Lower lobe of right lung (tissue), 2 donors: ENCODE results near the gene PSMB2. TPM values are rescaled to one million over a fixed set of nuclear protein-coding genes. Genes with fewer than 3 reads are reported as not detected.

Source experiments
- ATAC-seq, 2 donors: fragments of 200-7000 bp; cut with Tn5 transposase; one replicate each; pipeline ENCODE4 v1.9.1; 2020 to 2022; ENCODE audit warnings: mild to moderate bottlenecking in 2 of 2, moderate library complexity in 2 of 2
- DNase-seq: peaks from one replicate; pipeline ENCODE4 v3.0.0-alpha.2; 2020
- H3K27ac ChIP-seq: fragments of 200-600 bp; one replicate; pipeline ENCODE4 v1.8.0; 2022
- H3K27me3 ChIP-seq: fragments of 200-600 bp; one replicate; pipeline ENCODE4 v1.8.0; 2022; ENCODE audit warnings: low read depth
- H3K36me3 ChIP-seq: fragments of 200-600 bp; one replicate; pipeline ENCODE4 v1.8.0; 2022; ENCODE audit warnings: mild to moderate bottlenecking
- H3K4me1 ChIP-seq: fragments of 200-600 bp; one replicate; pipeline ENCODE4 v1.8.0; 2022
- H3K4me3 ChIP-seq: fragments of 200-600 bp; one replicate; pipeline ENCODE4 v1.8.0; 2022; ENCODE audit warnings: mild to moderate bottlenecking
- H3K9me3 ChIP-seq: fragments of 200-600 bp; one replicate; pipeline ENCODE4 v1.8.0; 2022
- intact Hi-C: fragments of 100-400 bp; cut with DNase I; formaldehyde crosslinking; loops from one replicate; pipeline ENCODE4 v1.11.0; 2022
- total RNA-seq: library from RNA; stranded (reverse); fragmentation: NEBNext Ultra II Directional; extraction: Animal tissue kit (Norgen Biotek cat#: 25700); gene quantifications from one replicate; pipeline ENCODE4 v1.2.1, GENCODE V29; 2021
- TF ChIP-seq, protein P1 (sequence below): fragments of 200-600 bp; IDR thresholded peaks from one replicate; pipeline ENCODE4 v1.8.0; 2022; ENCODE audit warnings: antibody characterized with exemption, mild to moderate bottlenecking
- donor health status: DM: no; HTN: yes; CAD: no; lungs with severe emphysema.

Gene PSMB2
- total RNA-seq, 1 donor from 2014 or later = 44.9 TPM

- ATAC-seq = no peak
- TF ChIP-seq, protein P1, sequence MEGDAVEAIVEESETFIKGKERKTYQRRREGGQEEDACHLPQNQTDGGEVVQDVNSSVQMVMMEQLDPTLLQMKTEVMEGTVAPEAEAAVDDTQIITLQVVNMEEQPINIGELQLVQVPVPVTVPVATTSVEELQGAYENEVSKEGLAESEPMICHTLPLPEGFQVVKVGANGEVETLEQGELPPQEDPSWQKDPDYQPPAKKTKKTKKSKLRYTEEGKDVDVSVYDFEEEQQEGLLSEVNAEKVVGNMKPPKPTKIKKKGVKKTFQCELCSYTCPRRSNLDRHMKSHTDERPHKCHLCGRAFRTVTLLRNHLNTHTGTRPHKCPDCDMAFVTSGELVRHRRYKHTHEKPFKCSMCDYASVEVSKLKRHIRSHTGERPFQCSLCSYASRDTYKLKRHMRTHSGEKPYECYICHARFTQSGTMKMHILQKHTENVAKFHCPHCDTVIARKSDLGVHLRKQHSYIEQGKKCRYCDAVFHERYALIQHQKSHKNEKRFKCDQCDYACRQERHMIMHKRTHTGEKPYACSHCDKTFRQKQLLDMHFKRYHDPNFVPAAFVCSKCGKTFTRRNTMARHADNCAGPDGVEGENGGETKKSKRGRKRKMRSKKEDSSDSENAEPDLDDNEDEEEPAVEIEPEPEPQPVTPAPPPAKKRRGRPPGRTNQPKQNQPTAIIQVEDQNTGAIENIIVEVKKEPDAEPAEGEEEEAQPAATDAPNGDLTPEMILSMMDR = no peak
- DNase-seq = no peak
- peaks cover 28% of the 10 kb centered on the region for H3K4me1 ChIP-seq
- peaks cover 27% of the 10 kb centered on the region for H3K27me3 ChIP-seq
- intact Hi-C loops = no loop called here
- no peaks in the 10 kb centered on the region for H3K9me3 ChIP-seq
- H3K4me3 ChIP-seq = no peak overlapping the region
- peaks cover 4% of the 10 kb centered on the region for H3K36me3 ChIP-seq
- H3K27ac ChIP-seq = no peak overlapping the region
Observed at GRCh38 chr1:35570589-35571137, 70.7 kb downstream of the PSMB2 start.

- intact Hi-C loops = loop anchor here (10.0 kb wide), 1 partner anchor 155 kb away; no protein-coding TSS in a partner anchor
- TF ChIP-seq, protein P1 = no peak
- H3K9me3 ChIP-seq = no peaks in the 10 kb centered on the region
- H3K27ac ChIP-seq = no peak overlapping the region
- H3K4me1 ChIP-seq = peaks cover 21% of the 10 kb centered on the region
- H3K36me3 ChIP-seq = peaks cover 8% of the 10 kb centered on the region
- H3K4me3 ChIP-seq = no peak overlapping the region
- peaks cover 22% of the 10 kb centered on the region for H3K27me3 ChIP-seq
- no peak for ATAC-seq
- no peak for DNase-seq
Observed at GRCh38 chr1:35569936-35570335, 71.4 kb downstream of the PSMB2 start.

DNA sequence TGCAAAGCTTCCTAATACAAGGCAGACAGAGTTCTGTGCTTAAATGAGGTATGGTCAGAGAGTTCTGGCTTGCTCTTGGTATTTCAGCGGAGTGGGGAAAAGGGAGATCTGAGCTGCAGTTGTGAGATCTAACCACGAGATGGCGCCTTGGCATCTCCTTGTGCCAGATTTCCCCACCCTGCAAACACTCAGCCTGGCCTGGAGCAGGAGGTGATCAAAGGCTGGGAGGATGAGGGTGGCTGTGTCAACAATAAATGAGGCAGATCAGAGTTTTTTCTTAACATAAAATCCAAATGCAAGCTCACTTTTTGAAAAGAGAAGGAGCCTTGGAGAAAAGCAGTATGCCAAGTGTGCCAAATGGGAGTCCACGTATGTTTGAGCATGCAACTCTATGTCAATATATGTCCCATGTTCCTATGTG, 72.3 kb downstream of the PSMB2 start:
- Histone ChIP-seq H3K27me3 (peaks cover 22% of the 10 kb centered on the region), H3K27ac (no peak overlapping the region), H3K9me3 (no peaks in the 10 kb centered on the region), H3K36me3 (peaks cover 15% of the 10 kb centered on the region), H3K4me3 (no peak overlapping the region), H3K4me1 (peaks cover 13% of the 10 kb centered on the region)
- DNase-seq (peak; percentile 69), ATAC-seq (peak; percentile 70 to 71)
- TF ChIP-seq, protein P1 = peak; percentile 79
- intact Hi-C loops = loop anchor here (10.0 kb wide), 1 partner anchor 156 kb away; no protein-coding TSS in a partner anchor

DNA sequence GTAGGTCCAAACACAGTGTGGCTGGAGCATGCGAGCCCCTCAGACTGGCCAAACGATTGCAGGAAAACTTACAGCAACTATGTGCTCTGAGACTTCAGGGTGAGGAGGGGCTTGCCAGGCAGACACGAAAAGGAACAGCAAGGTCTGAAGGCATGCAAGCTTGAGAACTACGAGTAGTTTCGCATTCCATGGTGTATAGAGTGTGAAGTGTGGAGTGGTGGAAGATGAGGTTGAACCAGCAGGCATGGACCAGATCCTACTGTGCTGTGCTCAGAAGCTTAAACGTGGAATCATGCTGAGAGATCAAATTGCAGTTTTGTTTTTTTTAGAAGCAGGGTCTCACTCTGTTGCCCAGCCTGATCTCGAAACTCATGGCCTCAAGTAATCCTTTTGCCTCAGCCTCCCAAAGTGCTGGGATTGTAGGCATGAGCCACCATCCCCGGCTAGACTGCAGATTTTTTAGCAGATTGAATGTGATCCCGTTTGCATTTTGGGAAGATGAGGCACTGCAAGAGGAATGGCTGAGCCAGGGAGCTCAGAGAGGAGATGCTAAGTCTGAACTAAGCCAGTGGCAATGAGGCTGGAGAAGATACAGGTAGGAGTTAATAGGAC, 73.3 kb downstream of the PSMB2 start:
- intact Hi-C loops = loop anchor here (10.0 kb wide), 1 partner anchor 157 kb away; no protein-coding TSS in a partner anchor
- no peak overlapping the region for H3K27ac ChIP-seq
- peaks cover 13% of the 10 kb centered on the region for H3K27me3 ChIP-seq
- no peak overlapping the region for H3K4me3 ChIP-seq
- peaks cover 23% of the 10 kb centered on the region for H3K36me3 ChIP-seq
- TF ChIP-seq, protein P1 = no peak
- no peaks in the 10 kb centered on the region for H3K9me3 ChIP-seq
- DNase-seq = no peak
- ATAC-seq = no peak
- H3K4me1 ChIP-seq = peaks cover 6% of the 10 kb centered on the region

DNA sequence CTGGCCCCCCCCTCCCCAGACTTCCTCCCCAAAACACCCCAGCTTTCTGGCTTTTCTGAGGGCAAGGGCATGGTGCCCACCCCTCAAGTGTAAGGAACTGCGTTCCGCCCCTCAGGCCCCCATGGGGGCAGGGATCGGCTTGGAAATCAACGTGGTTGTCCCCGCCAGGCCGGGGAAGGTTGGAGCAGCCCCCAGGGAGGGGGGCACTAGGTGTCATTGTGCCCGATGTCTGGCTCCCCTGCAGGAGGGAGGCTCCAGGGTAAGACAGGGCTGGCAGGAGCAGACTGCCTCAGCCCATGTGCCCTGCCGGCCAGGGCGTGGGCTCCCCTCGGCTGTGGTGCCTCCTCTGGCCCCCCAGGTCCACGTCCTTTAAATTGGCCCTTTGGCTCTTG, 75.6 kb downstream of the PSMB2 start:
- intact Hi-C loops = loop anchor here (10.0 kb wide), 1 partner anchor 159 kb away; no protein-coding TSS in a partner anchor
- no peak for DNase-seq
- TF ChIP-seq, protein P1 = no peak
- no peaks in the 10 kb centered on the region for H3K27me3 ChIP-seq
- H3K36me3 ChIP-seq = peaks cover 25% of the 10 kb centered on the region
- no peak overlapping the region for H3K4me3 ChIP-seq
- no peak overlapping the region for H3K27ac ChIP-seq
- H3K9me3 ChIP-seq = no peaks in the 10 kb centered on the region
- ATAC-seq = no peak
- H3K4me1 ChIP-seq = no peaks in the 10 kb centered on the region
